ENCODE measurements around the gene EFCAB10. TPM values are rescaled to one million over a fixed set of nuclear protein-coding genes. Genes with fewer than 3 reads are reported as not detected.

Gene EFCAB10
- total RNA-seq, 1 experiment from 2014 or later = 0.18 TPM

GRCh38 chr7:105602325-105603305, 21.3 kb upstream of the EFCAB10 start:
- no peak overlapping the region for H3K9ac ChIP-seq (ENCODE audit: low read length)
- no peaks in the 10 kb centered on the region for H3K79me2 ChIP-seq (ENCODE audit: low read length)
- TF ChIP-seq EZH2 (IDR thresholded peaks at IDR 0.05; ENCODE audit: low read length, unreplicated experiment) (no peak), CTCF (conservative IDR thresholded peaks at IDR 0.05; ENCODE audit: low read depth, low read length) (no peak), EZH2phosphoT487 (IDR thresholded peaks at IDR 0.05; ENCODE audit: borderline replicate concordance, low read length) (no peak)
- no peaks in the 10 kb centered on the region for H3K9me2 ChIP-seq (replicated peaks; ENCODE audit: low read length)
- no peaks in the 10 kb centered on the region for H3K27me3 ChIP-seq (ENCODE audit: low read length)
- ATAC-seq = no peak
- ChIA-PET CTCF (no interaction called here), POLR2A (ENCODE audit: unreplicated experiment) (interaction anchor here (0.7 kb wide), 1 partner anchor 258 kb away, joined by 3 read pairs; no protein-coding TSS in a partner anchor)
- no peak overlapping the region for H3K27ac ChIP-seq (ENCODE audit: low read length)
- no peak overlapping the region for H3K4me2 ChIP-seq (ENCODE audit: low read length)
- no peaks in the 10 kb centered on the region for H3K36me3 ChIP-seq (ENCODE audit: low read depth, low read length)
- DNase-seq = no peak
- peaks cover 4% of the 10 kb centered on the region; the same call in 1 of the 2 replicates for H3K4me1 ChIP-seq (ENCODE audit: insufficient read depth, low read length)
- H3F3A ChIP-seq (ENCODE audit: low read length, unreplicated experiment) = no peaks in the 10 kb centered on the region
- H4K20me1 ChIP-seq (ENCODE audit: low read length) = no peaks in the 10 kb centered on the region
- H2AFZ ChIP-seq (ENCODE audit: low read length) = no peak overlapping the region
- intact Hi-C loops (cut with micrococcal nuclease) = no loop called here
- no peak overlapping the region for H3K4me3 ChIP-seq (ENCODE audit: low read length)
- no TSS peak for BruUV-seq (replicated peaks)
- H3K9me3 ChIP-seq (ENCODE audit: low read length) = no peaks in the 10 kb centered on the region

- ChIA-PET CTCF (interaction anchor here (0.6 kb wide), 1 partner anchor 217 kb away, joined by 3 read pairs; no protein-coding TSS in a partner anchor), POLR2A (ENCODE audit: unreplicated experiment) (interaction anchor here (0.6 kb wide), 1 partner anchor 578 kb away, joined by 3 read pairs; no protein-coding TSS in a partner anchor)
- Histone ChIP-seq H2AFZ (ENCODE audit: low read length) (no peak overlapping the region), H3K9ac (ENCODE audit: low read length) (no peak overlapping the region), H3K27ac (ENCODE audit: low read length) (no peak overlapping the region), H4K20me1 (ENCODE audit: low read length) (no peaks in the 10 kb centered on the region), H3K4me2 (ENCODE audit: low read length) (no peak overlapping the region), H3K79me2 (ENCODE audit: low read length) (no peaks in the 10 kb centered on the region), H3K9me2 (replicated peaks; ENCODE audit: low read length) (no peaks in the 10 kb centered on the region), H3K4me3 (ENCODE audit: low read length) (no peak overlapping the region), H3K36me3 (ENCODE audit: low read depth, low read length) (no peaks in the 10 kb centered on the region), H3K27me3 (ENCODE audit: low read length) (no peaks in the 10 kb centered on the region), H3K9me3 (ENCODE audit: low read length) (no peaks in the 10 kb centered on the region), H3K4me1 (ENCODE audit: insufficient read depth, low read length) (peaks cover 5% of the 10 kb centered on the region; the same call in 1 of the 2 replicates), H3F3A (ENCODE audit: low read length, unreplicated experiment) (no peaks in the 10 kb centered on the region)
- intact Hi-C loops (cut with micrococcal nuclease) = no loop called here
- TF ChIP-seq CTCF (conservative IDR thresholded peaks at IDR 0.05; ENCODE audit: low read depth, low read length) (no peak), EZH2phosphoT487 (IDR thresholded peaks at IDR 0.05; ENCODE audit: borderline replicate concordance, low read length) (no peak), EZH2 (IDR thresholded peaks at IDR 0.05; ENCODE audit: low read length, unreplicated experiment) (no peak)
- ATAC-seq (no peak), DNase-seq (peak; percentile 29)
- BruUV-seq (replicated peaks) = no TSS peak
Measured at GRCh38 chr7:105600720-105601550, 19.6 kb upstream of the EFCAB10 start.

Data from PC-3 (cell line).